OCI-LY7 (cell line): Measurements from ENCODE around the gene ZNF547. TPM values are rescaled to one million over a fixed set of nuclear protein-coding genes. Genes with fewer than 3 reads are reported as not detected.

ENCODE experiments used
- BruUV-seq: library from RNA; stranded (reverse); fragments of 400-500 nt; replicated peaks from 2 replicates; lab custom pipeline; 2021; lab: Mats Ljungman, UMichigan
- CTCF ChIA-PET: fragments of 300-600 bp; sonication (Branson Sonifier 250); formaldehyde crosslinking; loops from one replicate; lab custom pipeline; 2022; ENCODE audit warnings: antibody characterized with exemption; ENCODE audit not compliant: unreplicated experiment; lab: Charles Lee
- POLR2A ChIA-PET: fragments of 300-600 bp; sonication (Branson Sonifier 250); formaldehyde crosslinking; loops from one replicate; lab custom pipeline; 2022; ENCODE audit warnings: antibody characterized with exemption; lab: Charles Lee
- DNase-seq: peaks from one replicate; pipeline ENCODE4 v3.0.0-alpha.2; 2015; ENCODE audit warnings: low spot score
- H2AFZ ChIP-seq: fragments of 200-600 bp; sonication (generic), shearing (Covaris generic); 2 replicates; pipeline ENCODE4 v1.6.1; 2014; ENCODE audit warnings: mild to moderate bottlenecking, antibody characterized with exemption, low read length, moderate library complexity
- H3K27ac ChIP-seq: fragments of 200-600 bp; sonication (generic); 2 replicates; pipeline ENCODE4 v1.5.1; 2014; ENCODE audit warnings: mixed run types, low read depth, mild to moderate bottlenecking, moderate library complexity, low read length, inconsistent platforms; ENCODE audit not compliant: poor library complexity, severe bottlenecking
- H3K36me3 ChIP-seq: fragments of 200-600 bp; sonication (generic); 2 replicates; pipeline ENCODE4 v1.6.1; 2014; ENCODE audit warnings: mild to moderate bottlenecking, antibody characterized with exemption, low read length, moderate library complexity, mixed read lengths; ENCODE audit not compliant: insufficient read depth
- H3K4me1 ChIP-seq: fragments of 200-600 bp; sonication (generic); 2 replicates; pipeline ENCODE4 v1.5.1; 2014; ENCODE audit warnings: mild to moderate bottlenecking, low read length; ENCODE audit not compliant: insufficient read depth, poor library complexity, severe bottlenecking
- H3K4me2 ChIP-seq: fragments of 200-600 bp; sonication (generic); 2 replicates; pipeline ENCODE4 v1.6.1; 2014; ENCODE audit warnings: mild to moderate bottlenecking, low read length
- H3K4me3 ChIP-seq: fragments of 200-600 bp; sonication (generic); 2 replicates; pipeline ENCODE4 v1.5.1; 2014; ENCODE audit warnings: mild to moderate bottlenecking, low read depth, low read length; ENCODE audit not compliant: poor library complexity, severe bottlenecking
- H3K79me2 ChIP-seq: fragments of 200-600 bp; sonication (generic); 2 replicates; pipeline ENCODE4 v1.6.1; 2016; ENCODE audit warnings: low read depth, mild to moderate bottlenecking, low read length, moderate library complexity, mixed read lengths; ENCODE audit not compliant: insufficient read depth
- H3K9me2 ChIP-seq: fragments of 200-600 bp; sonication (generic); 2 replicates; pipeline ENCODE4 v1.6.1; 2016; ENCODE audit warnings: mild to moderate bottlenecking, low read length, mixed read lengths; ENCODE audit not compliant: insufficient read depth
- H3K9me3 ChIP-seq: fragments of 200-600 bp; sonication (generic); 2 replicates; pipeline ENCODE4 v1.6.1; 2014; ENCODE audit warnings: mild to moderate bottlenecking, mixed run types, low read length, mixed read lengths
- H4K20me1 ChIP-seq: fragments of 200-600 bp; sonication (generic); 2 replicates; pipeline ENCODE4 v1.6.1; 2014; ENCODE audit warnings: mild to moderate bottlenecking, antibody characterized with exemption, low read length, moderate library complexity, mixed read lengths; ENCODE audit not compliant: insufficient read depth
- CTCF ChIP-seq: fragments of 200-600 bp; sonication (generic); conservative IDR thresholded peaks from 2 replicates; pipeline ENCODE4 v1.5.1; 2014; ENCODE audit warnings: mild to moderate bottlenecking, antibody characterized with exemption, low read length, moderate library complexity, mixed read lengths
- EZH2phosphoT487 ChIP-seq: fragments of 200-600 bp; sonication (generic); IDR thresholded peaks from 2 replicates; pipeline ENCODE4 v1.6.1; 2018; ENCODE audit warnings: low read depth, borderline replicate concordance, mild to moderate bottlenecking, mixed run types, antibody characterized with exemption, low read length, moderate library complexity, mixed read lengths
- intact Hi-C: fragments of 100-400 bp; cut with micrococcal nuclease; formaldehyde crosslinking; loops from one replicate; pipeline ENCODE4 v1.10.0; 2022; ENCODE audit not compliant: unreplicated experiment
- total RNA-seq, 2 experiments: library from RNA; depleted of rRNA in 1 of 2; stranded (reverse); fragments of >200 nt in 1 of 2; shearing (Covaris generic) in 1 of 2; gene quantifications; 2 replicates each; pipeline ENCODE4 v1.2.3, GENCODE V29; 2014 to 2022

The ZNF547 gene
- total RNA-seq, 2 experiments from 2014 or later = 3.9 to 4.5 TPM

- no peak overlapping the region for H2AFZ ChIP-seq
- intact Hi-C loops = no loop called here
- no peak overlapping the region for H3K27ac ChIP-seq
- BruUV-seq = TSS peak; percentile 68
- H3K9me3 ChIP-seq = peaks cover 15% of the 10 kb centered on the region; the same call in 1 of the 2 replicates
- no peak for DNase-seq
- no peak overlapping the region for H3K4me3 ChIP-seq
- CTCF ChIA-PET = no interaction called here
- TF ChIP-seq EZH2phosphoT487 (no peak), CTCF (no peak)
- H3K4me1 ChIP-seq = no peaks in the 10 kb centered on the region
- peaks cover 48% of the 10 kb centered on the region for H3K36me3 ChIP-seq
- H3K4me2 ChIP-seq = no peak overlapping the region
- H3K9me2 ChIP-seq = no peaks in the 10 kb centered on the region
- POLR2A ChIA-PET = no interaction called here
- no peaks in the 10 kb centered on the region for H4K20me1 ChIP-seq
- H3K79me2 ChIP-seq = no peaks in the 10 kb centered on the region
Measured at GRCh38 chr19:57398868-57399267, 35.5 kb downstream of the ZNF547 start.

- Histone ChIP-seq H3K79me2 (no peaks in the 10 kb centered on the region), H3K4me2 (no peak overlapping the region), H3K9me2 (no peaks in the 10 kb centered on the region), H3K36me3 (peaks cover 21% of the 10 kb centered on the region), H3K4me1 (no peaks in the 10 kb centered on the region), H4K20me1 (no peaks in the 10 kb centered on the region), H3K4me3 (no peak overlapping the region), H3K27ac (no peak overlapping the region), H3K9me3 (peaks cover 18% of the 10 kb centered on the region; the same call in 1 of the 2 replicates), H2AFZ (no peak overlapping the region)
- ChIA-PET CTCF (no interaction called here), POLR2A (no interaction called here)
- no peak for DNase-seq
- no TSS peak for BruUV-seq
- TF ChIP-seq EZH2phosphoT487 = no peak
- TF ChIP-seq CTCF = no peak
- intact Hi-C loops = no loop called here
Measured at GRCh38 chr19:57403737-57404563, 40.6 kb downstream of the ZNF547 start.
